CD4-positive, alpha-beta T cell treated with Interleukin-15 for 1 hour (primary cell): ENCODE data around the gene PCDHGB2.
"Not testable (repeated sequence)": the region's sequence is repeated elsewhere in the genome, so short reads cannot be mapped to it uniquely, and the experiment has no call there.

Source experiments
- DNase-seq: peaks from one replicate; pipeline ENCODE4 v3.0.0-alpha.2; 2020

PCDHGB2 gene

DNA sequence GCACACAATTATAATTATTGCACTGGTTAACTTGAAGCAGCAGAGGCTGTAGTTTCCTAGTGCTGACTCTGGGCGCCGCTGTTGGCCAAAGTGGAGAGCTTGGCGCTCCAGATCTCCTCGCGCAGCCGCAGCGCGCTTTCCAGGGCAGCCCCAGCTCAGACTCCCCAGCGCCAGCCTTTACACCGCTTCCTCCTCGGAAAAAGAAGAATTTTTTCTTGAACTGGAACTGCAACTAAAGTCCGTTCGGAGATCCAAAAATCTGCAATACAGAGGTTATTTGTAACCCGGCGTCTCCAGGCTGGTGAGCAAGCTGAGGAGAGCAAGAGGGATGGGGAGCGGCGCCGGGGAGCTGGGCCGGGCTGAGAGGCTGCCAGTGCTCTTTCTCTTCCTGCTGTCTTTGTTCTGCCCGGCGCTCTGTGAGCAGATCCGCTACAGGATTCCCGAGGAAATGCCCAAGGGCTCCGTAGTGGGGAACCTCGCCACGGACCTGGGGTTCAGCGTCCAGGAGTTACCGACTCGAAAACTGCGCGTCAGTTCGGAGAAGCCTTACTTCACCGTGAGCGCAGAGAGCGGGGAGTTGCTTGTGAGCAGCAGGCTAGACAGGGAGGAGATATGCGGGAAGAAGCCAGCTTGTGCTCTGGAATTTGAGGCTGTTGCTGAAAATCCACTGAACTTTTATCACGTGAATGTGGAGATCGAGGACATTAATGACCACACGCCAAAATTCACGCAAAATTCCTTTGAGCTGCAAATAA is 27.9 kb downstream of the PCDHGB2 start, which contains the start of gene PCDHGB4:
TSS of gene PCDHGB4 (plus strand) at position 142 of the 755 bp plus-strand sequence. CDS start at position 329, 187 bp downstream.
- not testable (repeated sequence) for DNase-seq

DNA sequence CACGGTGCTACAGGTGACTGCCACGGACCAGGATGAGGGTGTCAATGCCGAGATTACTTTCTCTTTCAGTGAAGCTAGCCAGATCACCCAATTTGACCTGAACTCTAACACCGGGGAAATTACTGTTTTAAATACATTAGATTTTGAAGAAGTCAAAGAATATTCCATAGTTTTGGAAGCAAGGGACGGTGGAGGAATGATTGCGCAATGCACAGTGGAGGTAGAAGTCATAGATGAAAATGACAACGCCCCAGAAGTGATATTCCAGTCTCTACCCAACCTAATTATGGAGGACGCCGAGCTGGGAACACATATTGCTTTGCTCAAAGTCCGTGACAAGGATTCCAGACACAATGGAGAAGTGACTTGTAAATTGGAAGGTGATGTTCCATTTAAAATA is 28.9 kb downstream of the PCDHGB2 start:
- no peak for DNase-seq

DNA sequence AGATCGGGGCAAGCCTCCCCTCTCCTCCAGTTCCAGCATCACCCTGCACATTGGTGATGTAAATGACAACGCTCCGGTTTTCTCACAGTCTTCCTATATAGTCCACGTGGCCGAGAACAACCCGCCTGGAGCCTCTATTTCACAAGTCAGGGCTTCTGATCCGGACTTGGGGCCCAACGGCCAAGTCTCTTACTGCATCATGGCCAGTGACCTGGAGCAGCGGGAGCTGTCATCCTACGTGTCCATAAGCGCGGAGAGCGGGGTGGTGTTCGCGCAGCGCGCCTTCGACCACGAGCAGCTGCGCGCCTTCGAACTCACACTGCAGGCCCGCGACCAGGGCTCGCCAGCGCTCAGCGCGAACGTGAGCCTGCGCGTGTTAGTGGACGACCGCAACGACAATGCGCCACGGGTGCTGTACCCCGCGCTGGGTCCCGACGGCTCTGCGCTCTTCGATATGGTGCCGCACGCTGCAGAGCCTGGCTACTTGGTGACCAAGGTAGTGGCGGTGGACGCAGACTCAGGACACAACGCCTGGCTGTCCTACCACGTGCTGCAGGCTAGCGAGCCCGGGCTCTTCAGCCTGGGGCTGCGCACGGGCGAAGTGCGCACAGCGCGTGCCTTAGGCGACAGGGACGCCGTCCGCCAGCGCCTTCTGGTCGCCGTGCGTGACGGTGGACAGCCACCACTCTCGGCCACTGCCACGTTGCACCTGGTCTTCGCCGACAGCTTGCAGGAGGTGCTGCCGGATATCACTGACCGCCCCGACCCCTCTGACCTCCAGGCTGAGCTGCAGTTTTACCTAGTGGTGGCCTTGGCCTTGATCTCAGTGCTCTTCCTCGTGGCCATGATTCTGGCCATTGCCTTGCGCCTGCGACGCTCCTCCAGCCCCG is 29.6 kb downstream of the PCDHGB2 start:
- no peak for DNase-seq

DNA sequence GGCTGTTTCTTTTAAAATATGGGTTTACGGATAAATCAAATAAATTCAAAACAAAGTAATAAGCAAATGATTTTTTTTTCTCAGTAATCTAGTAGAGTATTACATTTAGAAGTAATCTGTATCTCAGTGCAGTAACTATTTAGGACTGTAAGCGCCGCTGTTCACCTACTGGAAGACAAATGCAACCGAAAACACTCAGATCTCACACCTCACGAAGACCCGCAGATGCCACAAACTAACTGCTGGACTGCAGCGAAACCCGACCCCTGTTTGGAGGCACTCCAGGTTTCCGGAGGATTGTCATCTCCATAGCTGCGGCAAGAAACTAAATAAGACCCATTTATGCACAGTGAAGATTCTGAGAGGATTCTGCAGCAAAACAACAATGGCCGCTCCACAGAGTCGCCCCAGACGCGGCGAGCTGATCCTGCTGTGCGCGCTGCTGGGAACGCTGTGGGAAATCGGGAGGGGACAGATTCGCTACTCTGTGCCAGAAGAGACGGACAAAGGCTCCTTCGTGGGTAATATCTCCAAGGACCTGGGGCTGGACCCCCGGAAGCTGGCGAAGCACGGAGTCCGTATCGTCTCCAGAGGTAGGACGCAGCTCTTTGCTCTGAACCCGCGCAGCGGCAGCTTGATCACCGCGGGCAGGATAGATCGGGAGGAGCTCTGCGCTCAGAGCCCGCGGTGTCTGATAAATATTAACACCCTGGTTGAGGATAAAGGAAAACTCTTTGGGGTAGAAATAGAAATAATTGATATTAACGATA is 32.8 kb downstream of the PCDHGB2 start, which contains the start of gene PCDHGA8:
TSS of gene PCDHGA8 (plus strand) at position 205 of the 770 bp plus-strand sequence. CDS start at position 386, 181 bp downstream.
- no peak for DNase-seq

DNA sequence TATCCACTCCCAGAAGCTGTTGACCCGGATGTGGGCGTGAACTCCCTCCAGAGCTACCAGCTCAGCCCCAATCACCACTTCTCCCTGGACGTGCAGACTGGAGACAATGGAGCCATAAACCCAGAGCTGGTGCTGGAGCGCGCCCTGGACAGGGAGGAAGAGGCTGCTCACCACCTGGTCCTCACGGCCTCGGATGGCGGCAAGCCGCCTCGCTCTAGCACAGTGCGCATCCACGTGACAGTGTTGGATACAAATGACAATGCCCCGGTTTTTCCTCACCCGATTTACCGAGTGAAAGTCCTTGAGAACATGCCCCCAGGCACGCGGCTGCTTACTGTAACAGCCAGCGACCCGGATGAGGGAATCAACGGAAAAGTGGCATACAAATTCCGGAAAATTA is 33.5 kb downstream of the PCDHGB2 start:
- DNase-seq = no peak

DNA sequence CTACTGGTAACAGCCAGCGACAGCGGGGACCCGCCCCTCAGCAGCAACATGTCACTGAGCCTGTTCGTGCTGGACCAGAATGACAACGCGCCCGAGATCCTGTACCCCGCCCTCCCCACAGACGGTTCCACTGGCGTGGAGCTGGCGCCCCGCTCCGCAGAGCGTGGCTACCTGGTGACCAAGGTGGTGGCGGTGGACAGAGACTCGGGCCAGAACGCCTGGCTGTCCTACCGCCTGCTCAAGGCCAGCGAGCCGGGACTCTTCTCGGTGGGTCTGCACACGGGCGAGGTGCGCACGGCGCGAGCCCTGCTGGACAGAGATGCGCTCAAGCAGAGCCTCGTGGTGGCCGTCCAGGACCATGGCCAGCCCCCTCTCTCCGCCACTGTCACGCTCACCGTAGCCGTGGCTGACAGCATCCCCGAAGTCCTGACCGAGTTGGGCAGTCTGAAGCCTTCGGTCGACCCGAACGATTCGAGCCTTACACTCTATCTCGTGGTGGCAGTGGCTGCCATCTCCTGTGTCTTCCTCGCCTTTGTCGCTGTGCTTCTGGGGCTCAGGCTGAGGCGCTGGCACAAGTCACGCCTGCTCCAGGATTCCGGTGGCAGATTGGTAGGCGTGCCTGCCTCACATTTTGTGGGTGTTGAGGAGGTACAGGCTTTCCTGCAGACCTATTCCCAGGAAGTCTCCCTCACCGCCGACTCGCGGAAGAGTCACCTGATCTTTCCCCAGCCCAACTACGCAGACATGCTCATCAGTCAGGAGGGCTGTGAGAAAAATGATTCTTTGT is 34.8 kb downstream of the PCDHGB2 start:
- not testable (repeated sequence) for DNase-seq

DNA sequence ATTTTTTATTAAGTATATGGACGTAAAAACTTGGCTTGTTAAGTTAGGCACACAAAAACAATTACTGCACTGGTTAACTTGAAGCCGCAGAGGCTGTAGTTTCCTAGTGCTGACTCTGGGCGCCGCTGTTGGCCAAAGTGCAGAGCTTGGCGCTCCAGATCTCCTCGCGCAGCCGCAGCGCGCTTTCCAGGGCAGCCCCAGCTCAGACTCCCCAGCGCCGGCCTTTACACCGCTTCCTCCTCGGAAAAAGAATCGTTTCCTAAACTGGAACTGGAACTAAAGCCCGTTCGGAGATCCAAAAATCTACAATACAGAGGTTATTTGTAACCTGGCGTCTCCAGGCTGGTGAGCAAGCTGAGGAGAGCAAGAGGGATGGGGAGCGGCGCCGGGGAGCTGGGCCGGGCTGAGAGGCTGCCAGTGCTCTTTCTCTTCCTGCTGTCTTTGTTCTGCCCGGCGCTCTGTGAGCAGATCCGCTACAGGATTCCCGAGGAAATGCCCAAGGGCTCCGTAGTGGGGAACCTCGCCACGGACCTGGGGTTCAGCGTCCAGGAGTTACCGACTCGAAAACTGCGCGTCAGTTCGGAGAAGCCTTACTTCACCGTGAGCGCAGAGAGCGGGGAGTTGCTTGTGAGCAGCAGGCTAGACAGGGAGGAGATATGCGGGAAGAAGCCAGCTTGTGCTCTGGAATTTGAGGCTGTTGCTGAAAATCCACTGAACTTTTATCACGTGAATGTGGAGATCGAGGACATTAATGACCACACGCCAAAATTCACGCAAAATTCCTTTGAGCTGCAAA is 38.2 kb downstream of the PCDHGB2 start, which contains the start of gene PCDHGB5:
TSS of gene PCDHGB5 (plus strand) at position 192 of the 796 bp plus-strand sequence. CDS start at position 373, 181 bp downstream.
- DNase-seq = peak; percentile 32

DNA sequence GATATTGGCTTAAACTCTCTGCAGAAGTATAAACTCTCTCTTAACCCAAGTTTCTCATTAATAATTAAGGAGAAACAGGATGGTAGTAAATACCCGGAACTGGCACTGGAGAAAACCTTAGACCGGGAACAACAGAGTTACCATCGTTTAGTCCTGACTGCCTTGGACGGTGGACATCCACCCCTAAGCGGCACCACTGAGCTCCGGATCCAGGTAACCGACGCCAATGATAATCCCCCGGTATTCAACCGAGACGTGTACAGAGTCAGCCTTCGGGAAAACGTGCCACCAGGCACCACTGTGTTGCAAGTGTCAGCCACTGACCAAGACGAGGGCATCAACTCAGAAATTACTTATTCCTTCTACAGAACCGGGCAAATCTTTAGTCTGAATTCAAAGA is 38.8 kb downstream of the PCDHGB2 start:
- no peak for DNase-seq

DNA sequence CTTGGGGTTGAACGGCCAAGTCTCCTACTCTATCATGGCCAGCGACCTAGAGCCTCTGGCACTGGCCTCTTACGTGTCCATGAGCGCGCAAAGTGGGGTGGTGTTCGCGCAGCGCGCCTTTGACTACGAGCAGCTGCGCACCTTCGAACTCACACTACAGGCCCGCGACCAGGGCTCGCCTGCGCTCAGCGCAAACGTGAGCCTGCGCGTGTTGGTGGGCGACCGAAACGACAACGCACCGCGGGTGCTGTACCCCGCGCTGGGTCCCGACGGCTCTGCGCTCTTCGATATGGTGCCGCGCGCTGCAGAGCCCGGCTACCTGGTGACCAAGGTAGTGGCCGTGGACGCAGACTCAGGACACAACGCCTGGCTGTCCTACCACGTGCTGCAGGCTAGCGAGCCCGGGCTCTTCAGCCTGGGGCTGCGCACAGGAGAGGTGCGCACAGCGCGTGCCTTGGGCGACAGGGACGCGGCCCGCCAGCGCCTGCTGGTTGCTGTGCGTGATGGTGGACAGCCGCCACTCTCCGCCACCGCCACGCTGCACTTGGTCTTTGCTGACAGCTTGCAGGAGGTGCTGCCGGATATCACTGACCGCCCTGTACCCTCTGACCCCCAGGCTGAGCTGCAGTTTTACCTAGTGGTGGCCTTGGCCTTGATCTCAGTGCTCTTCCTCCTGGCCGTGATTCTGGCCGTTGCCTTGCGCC is 39.9 kb downstream of the PCDHGB2 start:
- no peak for DNase-seq

DNA sequence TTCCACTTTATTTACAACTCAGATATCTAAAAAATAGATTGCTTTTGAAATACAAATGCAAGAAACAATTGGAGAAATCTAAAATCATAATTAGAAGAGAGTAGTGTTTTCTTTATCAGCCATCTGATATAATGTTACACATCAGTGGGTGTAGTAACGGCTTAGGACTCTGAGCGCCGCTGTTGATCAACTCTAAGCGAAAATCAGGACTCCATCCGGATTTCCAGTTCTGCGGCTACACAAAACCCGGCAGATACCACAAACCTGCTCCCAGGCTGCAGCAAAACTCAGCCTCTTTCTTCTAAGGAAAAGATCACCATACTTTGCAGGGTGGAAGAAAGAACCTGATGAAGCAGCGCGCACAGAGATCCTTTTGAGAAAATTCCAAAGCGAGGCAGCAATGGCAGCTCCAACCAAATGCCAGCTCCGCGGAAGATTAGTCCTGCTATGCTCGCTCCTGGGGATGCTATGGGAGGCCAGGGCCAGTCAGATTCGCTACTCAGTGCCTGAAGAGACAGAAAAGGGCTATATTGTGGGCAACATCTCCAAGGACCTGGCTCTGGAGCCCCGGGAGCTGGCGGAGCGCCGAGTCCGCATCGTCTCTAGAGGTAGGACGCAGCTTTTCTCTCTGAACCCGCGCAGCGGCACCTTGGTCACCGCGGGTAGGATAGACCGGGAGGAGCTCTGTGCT is 42.9 kb downstream of the PCDHGB2 start, which contains the start of gene PCDHGA9:
TSS of gene PCDHGA9 (plus strand) at position 226 of the 691 bp plus-strand sequence. CDS start at position 401, 175 bp downstream.
- no peak for DNase-seq

DNA sequence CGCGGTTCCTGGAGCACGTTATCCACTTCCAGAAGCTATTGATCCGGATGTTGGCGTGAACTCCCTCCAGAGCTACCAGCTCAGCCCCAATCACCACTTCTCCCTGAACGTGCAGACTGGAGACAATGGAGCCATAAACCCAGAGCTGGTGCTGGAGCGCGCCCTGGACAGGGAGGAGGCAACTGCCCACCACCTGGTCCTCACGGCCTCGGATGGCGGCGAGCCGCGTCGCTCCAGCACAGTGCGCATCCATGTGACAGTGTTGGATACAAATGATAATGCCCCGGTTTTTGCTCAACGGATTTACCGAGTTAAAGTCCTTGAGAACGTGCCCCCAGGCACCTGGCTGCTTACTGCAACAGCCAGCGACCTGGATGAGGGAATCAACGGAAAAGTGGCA is 43.6 kb downstream of the PCDHGB2 start:
- no peak for DNase-seq

DNA sequence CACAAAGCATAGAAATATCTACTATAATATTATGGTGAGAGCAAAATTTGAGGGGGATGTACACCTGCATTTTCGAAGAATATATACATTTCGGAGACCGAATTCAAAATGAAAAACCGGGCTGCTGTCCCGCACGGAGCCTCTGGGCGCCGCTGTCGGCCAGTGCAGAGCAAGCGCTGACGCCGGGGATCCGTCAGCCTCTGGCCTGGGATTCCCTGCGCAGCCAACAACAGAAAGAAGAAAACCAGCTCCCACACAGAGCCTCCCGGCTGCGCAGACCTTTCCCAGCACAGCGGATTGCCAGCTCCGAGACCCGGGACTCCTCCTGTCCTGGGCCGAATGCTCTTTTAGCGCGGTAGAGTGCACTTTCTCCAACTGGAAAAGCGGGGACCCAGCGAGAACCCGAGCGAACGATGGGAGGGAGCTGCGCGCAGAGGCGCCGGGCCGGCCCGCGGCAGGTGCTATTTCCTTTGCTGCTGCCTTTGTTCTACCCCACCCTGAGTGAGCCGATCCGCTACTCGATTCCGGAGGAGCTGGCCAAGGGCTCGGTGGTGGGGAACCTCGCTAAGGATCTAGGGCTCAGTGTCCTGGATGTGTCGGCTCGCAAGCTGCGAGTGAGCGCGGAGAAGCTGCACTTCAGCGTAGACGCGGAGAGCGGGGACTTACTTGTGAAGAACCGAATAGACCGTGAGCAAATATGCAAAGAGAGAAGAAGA is 48.2 kb downstream of the PCDHGB2 start, which contains the start of gene PCDHGB6:
TSS of gene PCDHGB6 (plus strand) at position 232 of the 716 bp plus-strand sequence. CDS start at position 414, 182 bp downstream.
- peak; percentile 31 for DNase-seq

DNA sequence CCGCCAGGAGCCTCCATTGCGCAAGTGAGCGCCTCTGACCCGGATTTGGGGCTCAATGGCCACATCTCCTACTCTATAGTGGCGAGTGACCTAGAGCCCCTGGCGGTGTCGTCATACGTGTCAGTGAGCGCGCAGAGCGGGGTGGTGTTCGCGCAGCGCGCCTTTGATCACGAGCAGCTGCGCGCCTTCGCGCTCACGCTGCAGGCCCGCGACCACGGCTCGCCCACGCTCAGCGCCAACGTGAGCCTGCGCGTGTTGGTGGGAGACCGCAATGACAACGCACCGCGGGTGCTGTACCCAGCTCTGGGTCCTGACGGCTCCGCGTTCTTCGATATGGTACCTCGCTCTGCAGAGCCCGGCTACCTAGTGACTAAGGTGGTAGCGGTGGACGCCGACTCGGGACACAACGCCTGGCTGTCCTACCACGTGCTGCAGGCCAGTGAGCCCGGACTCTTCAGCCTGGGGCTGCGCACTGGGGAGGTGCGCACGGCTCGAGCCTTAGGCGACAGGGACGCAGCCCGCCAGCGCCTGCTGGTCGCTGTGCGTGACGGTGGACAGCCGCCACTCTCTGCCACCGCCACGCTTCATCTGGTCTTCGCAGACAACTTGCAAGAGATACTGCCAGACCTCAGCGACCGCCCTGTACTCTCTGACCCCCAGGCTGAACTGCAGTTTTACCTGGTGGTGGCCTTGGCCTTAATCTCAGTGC is 50.0 kb downstream of the PCDHGB2 start:
- no peak for DNase-seq

DNA sequence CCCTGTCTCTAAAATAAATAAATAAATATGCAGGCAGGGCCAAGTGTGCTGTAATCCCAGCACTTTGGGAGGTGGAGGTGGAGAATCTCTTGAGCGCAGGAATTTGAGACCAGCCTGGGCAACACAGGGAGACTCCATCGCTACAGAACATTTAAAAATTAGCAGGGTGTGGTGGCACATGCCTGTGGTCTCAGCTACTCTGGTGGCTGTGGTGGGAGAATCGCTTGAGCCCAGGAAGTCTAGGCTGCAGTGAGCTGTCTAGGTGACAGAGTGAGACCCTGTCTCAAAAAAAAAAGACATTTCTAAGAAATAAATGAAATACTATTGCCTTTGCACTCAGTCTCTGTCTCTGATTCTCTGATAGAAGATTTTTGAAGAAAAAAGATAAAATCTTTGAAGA is 51.8 kb downstream of the PCDHGB2 start:
- no peak for DNase-seq
